HG03097 (cell line): ENCODE data around the gene SAFB.
"Not testable (repeated sequence)": the region's sequence is repeated elsewhere in the genome, so short reads cannot be mapped to it uniquely, and the experiment has no call there.

Experiments
- ATAC-seq: cut with Tn5 transposase; IDR thresholded peaks from one replicate; pipeline ENCODE4 v1.9.1; 2021; ENCODE audit not compliant: unreplicated experiment, low FRiP score

Gene SAFB

GRCh38 chr19:5594521-5594950 is 28.3 kb upstream of the SAFB start:
- ATAC-seq: no peak

- no peak for ATAC-seq
Observed at GRCh38 chr19:5595129-5595528, 27.8 kb upstream of the SAFB start.

GRCh38 chr19:5595745-5596144 is 27.1 kb upstream of the SAFB start:
- ATAC-seq: no peak

- ATAC-seq: no peak
Observed at GRCh38 chr19:5600797-5601196, 22.1 kb upstream of the SAFB start.

GRCh38 chr19:5603626-5604025 is 19.3 kb upstream of the SAFB start:
- ATAC-seq: no peak

GRCh38 chr19:5605362-5605761 is 17.5 kb upstream of the SAFB start:
- ATAC-seq: no peak

- no peak for ATAC-seq
Observed at GRCh38 chr19:5607318-5608275, 15.3 kb upstream of the SAFB start.

- ATAC-seq: no peak
Observed at GRCh38 chr19:5608291-5608690, 14.6 kb upstream of the SAFB start.

- ATAC-seq: not testable (repeated sequence)
Observed at GRCh38 chr19:5608766-5609165, 14.1 kb upstream of the SAFB start.

- no peak for ATAC-seq
Observed at GRCh38 chr19:5609881-5610448, 12.9 kb upstream of the SAFB start.

- ATAC-seq: no peak
Observed at GRCh38 chr19:5612891-5613865, 9.7 kb upstream of the SAFB start.

- ATAC-seq: no peak
Observed at GRCh38 chr19:5615756-5616327, 7.0 kb upstream of the SAFB start.

GRCh38 chr19:5617080-5617479 is 5.8 kb upstream of the SAFB start:
- no peak for ATAC-seq

GRCh38 chr19:5618591-5618990 is 4.3 kb upstream of the SAFB start:
- no peak for ATAC-seq

GRCh38 chr19:5619946-5620345 is 2.9 kb upstream of the SAFB start:
- no peak for ATAC-seq

- ATAC-seq: no peak
Observed at GRCh38 chr19:5621311-5621944, 1.5 kb upstream of the SAFB start.

GRCh38 chr19:5621945-5622464 is 878 bp upstream of the SAFB start:
- no peak for ATAC-seq

- peak; percentile 2 for ATAC-seq
Observed at GRCh38 chr19:5623397-5624017, 624 bp downstream of the SAFB start.

GRCh38 chr19:5624018-5624663 is 1.3 kb downstream of the SAFB start:
- no peak for ATAC-seq
